GM12878 (cell line): ENCODE measurements around the gene FBN2. TPM values are rescaled to one million over a fixed set of nuclear protein-coding genes. Genes with fewer than 3 reads are reported as not detected.

Experiments used
- ATAC-seq: fragments of 200-7000 bp; cut with Tn5 transposase; 3 replicates; pipeline ENCODE4 v1.9.1; 2020; ENCODE audit warnings: mild to moderate bottlenecking, moderate library complexity
- BruUV-seq: library from RNA; stranded (reverse); fragments of 400-500 nt; replicated peaks from 2 replicates; lab custom pipeline; 2021; lab: Mats Ljungman, UMichigan
- CTCF ChIA-PET: fragments of 300-600 bp; sonication (Branson Sonifier 250); formaldehyde crosslinking; extraction: SDS; loops from one replicate; lab custom pipeline; 2021; ENCODE audit warnings: inconsistent platforms; lab: Yijun Ruan, JAX
- POLR2A ChIA-PET: fragments of 350-600 bp; formaldehyde crosslinking; extraction: SDS; loops from one replicate; lab custom pipeline; 2021; ENCODE audit warnings: inconsistent platforms; lab: Charles Lee
- RAD21 ChIA-PET: fragments of 300-600 bp; sonication (Branson Sonifier 250); formaldehyde crosslinking; loops from one replicate; lab custom pipeline; 2023; ENCODE audit warnings: antibody characterized with exemption; ENCODE audit not compliant: unreplicated experiment; lab: Charles Lee
- SMC1A ChIA-PET: fragments of 300-600 bp; sonication (Branson Sonifier 250); formaldehyde crosslinking; loops from one replicate; lab custom pipeline; 2023; ENCODE audit not compliant: unreplicated experiment, uncharacterized antibody; lab: Charles Lee
- DNase-seq: peaks from one replicate; pipeline ENCODE4 v3.0.0-alpha.2; 2011; ENCODE audit warnings: low read depth, low spot score
- FAIRE-seq: peaks from 3 replicates; lab custom pipeline; 2011; peaks lifted over from hg19 to GRCh38; lab: Jason Lieb, UNC
- H2AFZ ChIP-seq: 2 replicates; pipeline ENCODE4 v1.6.0; 2011; ENCODE audit warnings: low read depth, low read length, control low read depth; ENCODE audit not compliant: control insufficient read depth
- H3K27ac ChIP-seq: 2 replicates; pipeline ENCODE4 v1.5.1; 2011; ENCODE audit warnings: control low read depth; ENCODE audit not compliant: control insufficient read depth, insufficient read depth
- H3K27me3 ChIP-seq, 2 experiments: replicated peaks in 1 of 2; 2 replicates each; pipeline versions ENCODE4 v1.6.0 to v1.6.1; 2011; ENCODE audit warnings: low read length in 1 of 2; ENCODE audit not compliant: control insufficient read depth in 2 of 2, insufficient read depth in 2 of 2
- H3K36me3 ChIP-seq, 2 experiments: 2 replicates each; pipeline ENCODE4 v1.5.1; 2011; ENCODE audit warnings: low read length in 1 of 2; ENCODE audit not compliant: control insufficient read depth in 2 of 2, insufficient read depth in 2 of 2
- H3K4me1 ChIP-seq: 2 replicates; pipeline ENCODE4 v1.6.1; 2011; ENCODE audit warnings: mild to moderate bottlenecking, low read length, moderate library complexity, mixed read lengths; ENCODE audit not compliant: control insufficient read depth, insufficient read depth
- H3K4me2 ChIP-seq: 2 replicates; pipeline ENCODE4 v1.6.0; 2011; ENCODE audit warnings: control low read depth; ENCODE audit not compliant: control insufficient read depth, insufficient read depth
- H3K4me3 ChIP-seq: fragments of 200-600 bp; sonication (generic); 2 replicates; pipeline ENCODE4 v1.5.1; 2016
- H3K79me2 ChIP-seq: 2 replicates; pipeline ENCODE4 v1.6.0; 2011; ENCODE audit warnings: low read length; ENCODE audit not compliant: control insufficient read depth, insufficient read depth
- H3K9ac ChIP-seq: 2 replicates; pipeline ENCODE4 v1.8.0; 2011; ENCODE audit warnings: low read length, control low read depth, mixed read lengths; ENCODE audit not compliant: control insufficient read depth, insufficient read depth
- H3K9me3 ChIP-seq: replicated peaks from 3 replicates; pipeline ENCODE4 v1.5.1; 2011; ENCODE audit warnings: mild to moderate bottlenecking, low read length; ENCODE audit not compliant: control insufficient read depth, insufficient read depth
- H4K20me1 ChIP-seq: 2 replicates; pipeline ENCODE4 v1.6.0; 2011; ENCODE audit not compliant: control insufficient read depth, insufficient read depth
- CBX5 ChIP-seq: sonication (generic); IDR thresholded peaks from 2 replicates; pipeline ENCODE4 v1.6.1; 2016; ENCODE audit warnings: low read depth, moderate library complexity, mild to moderate bottlenecking, inconsistent platforms
- HCFC1 ChIP-seq: fragments of 150-350 bp; IDR thresholded peaks from 2 replicates; pipeline ENCODE4 v1.6.1; 2014; ENCODE audit warnings: low read length
- NFYA ChIP-seq: IDR thresholded peaks from 2 replicates; pipeline ENCODE4 v1.6.1; 2011; ENCODE audit warnings: low read depth, mild to moderate bottlenecking, low read length, improper control_type of control experiment, borderline replicate concordance
- NRF1 ChIP-seq: conservative IDR thresholded peaks from 2 replicates; pipeline ENCODE4 v1.6.1; 2011; ENCODE audit warnings: mild to moderate bottlenecking, low read depth, low read length, improper control_type of control experiment
- SMAD1 ChIP-seq: fragments of 450-650 bp; IDR thresholded peaks from 2 replicates; pipeline ENCODE4 v1.6.1; 2018; ENCODE audit warnings: mild to moderate bottlenecking, low read depth; ENCODE audit not compliant: partially characterized antibody
- SP1 ChIP-seq: IDR thresholded peaks from one replicate; pipeline ENCODE4 v1.6.1; 2011; ENCODE audit warnings: low read depth, low read length
- SREBF1 ChIP-seq: IDR thresholded peaks from 2 replicates; pipeline ENCODE4 v1.6.1; 2012; ENCODE audit warnings: mild to moderate bottlenecking, low read length
- TBL1XR1 ChIP-seq: IDR thresholded peaks from 2 replicates; pipeline ENCODE4 v1.6.1; 2012; ENCODE audit warnings: low read depth, low read length, improper control_type of control experiment
- ZNF622 ChIP-seq: fragments of 450-650 bp; IDR thresholded peaks from 2 replicates; pipeline ENCODE4 v1.6.1; 2017; ENCODE audit warnings: mild to moderate bottlenecking, inconsistent platforms
- WGBS: methylation state at CpG from one replicate; pipeline ENCODE4 v1.1.6; 2016; ENCODE audit warnings: low lambda C conversion rate; ENCODE audit not compliant: insufficient replicate concordance, insufficient coverage; ENCODE audit errors: missing lambda C conversion rate; 5-methylcytosine and 5-hydroxymethylcytosine counted together
- in situ Hi-C: fragments of 300-500 bp; cut with MboI; formaldehyde crosslinking; loops from 9 replicates; pipeline ENCODE4 v1.14.3; 2018; ENCODE audit warnings: mixed read lengths
- intact Hi-C: fragments of 100-400 bp; cut with micrococcal nuclease; formaldehyde crosslinking; loops from one replicate; pipeline ENCODE4 v1.14.2; 2022; ENCODE audit not compliant: unreplicated experiment
- polyA plus RNA-seq, 11 experiments: library from polyadenylated mRNA; depleted of rRNA in 4 of 11; unstranded in 6 of 11; stranded (reverse) in 5 of 11; fragments of >200 nt; fragmentation: Nextera tagmentation in 4 of 11; fragmentation: Illumina TruSeq in 1 of 11; extraction: Ambion mirVana in 4 of 11; extraction: Trizol in 1 of 11; gene quantifications; 1 replicate in 1 of 11; 2 replicates in 10 of 11; pipeline versions ENCODE4 v1.2.1 to v1.2.3, GENCODE V29; 2011 to 2016; ENCODE audit warnings: inconsistent platforms in 2 of 11, missing spikeins in 2 of 11, low read depth in 1 of 11
- total RNA-seq, 4 experiments: library from RNA; depleted of rRNA in 3 of 4; stranded (reverse); fragments of >200 nt in 3 of 4; fragmentation: Illumina TruSeq in 1 of 4; extraction: Trizol in 1 of 4; gene quantifications; 2 replicates each; pipeline versions ENCODE4 v1.2.1 to v1.2.3, GENCODE V29; 2013 to 2021
- TF ChIP-seq, protein P1 (sequence below): fragments of 450-650 bp; IDR thresholded peaks from 2 replicates; pipeline ENCODE4 v1.6.1; 2018; ENCODE audit warnings: borderline replicate concordance, mild to moderate bottlenecking; ENCODE audit not compliant: partially characterized antibody
- TF ChIP-seq, protein P2 (sequence below): IDR thresholded peaks from 2 replicates; pipeline ENCODE4 v1.6.1; 2011; ENCODE audit warnings: low read depth, low read length, improper control_type of control experiment, borderline replicate concordance
- TF ChIP-seq, protein P3 (sequence below): fragments of 450-650 bp; formaldehyde crosslinking; IDR thresholded peaks from 2 replicates; pipeline ENCODE4 v1.5.0; 2022; ENCODE audit warnings: mild to moderate bottlenecking, missing genetic modification characterization
- TF ChIP-seq, protein P4 (sequence below): fragments of 450-650 bp; formaldehyde crosslinking; IDR thresholded peaks from 2 replicates; pipeline ENCODE4 v1.4.0; 2020; ENCODE audit warnings: mild to moderate bottlenecking, moderate library complexity

The FBN2 gene
- total and polyA plus RNA-seq, 10 of the 15 experiments (the other 5 are each of a cell fraction or from before 2014, with no cell fraction given), result 0.01 to 0.98 (median 0.10) TPM; not detected in 3

DNA sequence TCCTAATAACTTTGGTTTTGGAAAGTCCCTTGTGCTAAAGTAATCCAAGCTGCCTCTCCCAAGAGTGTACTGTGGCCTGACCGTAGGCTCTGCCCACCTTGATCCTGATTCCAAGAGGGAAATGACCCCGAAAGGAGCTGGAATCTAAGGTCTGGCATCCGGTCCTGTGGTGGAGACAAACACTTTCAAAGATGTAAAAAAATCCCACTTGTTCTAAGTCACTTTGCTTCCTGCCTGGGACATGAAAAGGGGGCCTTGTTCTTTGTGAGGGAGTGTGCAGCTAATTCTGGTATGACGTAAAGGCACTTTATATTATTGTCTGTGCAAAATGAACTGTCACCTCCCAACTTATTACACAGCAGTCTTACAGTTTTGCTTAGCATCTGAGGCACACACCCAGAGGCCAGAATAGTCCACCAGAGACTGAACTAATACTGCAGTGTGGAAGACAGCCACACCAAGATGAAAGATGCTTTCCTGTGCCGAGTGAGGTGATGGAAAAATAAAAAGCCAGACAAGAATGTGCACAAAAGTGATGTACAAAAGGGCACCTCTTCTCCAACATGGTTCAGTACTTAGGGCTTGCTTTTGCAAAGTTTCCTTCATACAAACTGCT is 325.7 kb downstream of the FBN2 start:
- RAD21 ChIA-PET, result interaction anchor here (1.3 to 2.4 kb wide), 4 partner anchors 15 to 648 kb away, joined by 4 to 20 read pairs (median 4); no protein-coding TSS in a partner anchor
- no peak overlapping the region for H3K4me2 ChIP-seq
- no peak for ATAC-seq
- SMC1A ChIA-PET, result interaction anchor here (0.7 to 7.0 kb wide), 6 partner anchors 15 to 644 kb away, joined by 3 to 82 read pairs (median 4); no protein-coding TSS in a partner anchor
- no peak for DNase-seq
- no peak overlapping the region for H3K27ac ChIP-seq
- H3K4me3 ChIP-seq, result no peak overlapping the region
- intact Hi-C loops (loop anchor here (5.0 kb wide), 3 partner anchors 630 to 1555 kb away; no protein-coding TSS in a partner anchor), in situ Hi-C loops (loop anchor here (5.0 to 25.0 kb wide), 4 partner anchors 280 to 1550 kb away; no protein-coding TSS in a partner anchor)
- no peaks in the 10 kb centered on the region for H3K27me3 ChIP-seq
- no TSS peak for BruUV-seq
- H4K20me1 ChIP-seq, result no peaks in the 10 kb centered on the region
- no peak overlapping the region for H3K9ac ChIP-seq
- POLR2A ChIA-PET, result no interaction called here
- CTCF ChIA-PET, result interaction anchor here (0.7 to 4.4 kb wide), 8 partner anchors 11 to 649 kb away, joined by 3 to 34 read pairs (median 5); no protein-coding TSS in a partner anchor
- H3K4me1 ChIP-seq, result no peaks in the 10 kb centered on the region
- no peak for FAIRE-seq
- H2AFZ ChIP-seq, result no peak overlapping the region
- WGBS, result 29% methylated on average over 5 of the region's 5 CpGs
- H3K79me2 ChIP-seq, result no peaks in the 10 kb centered on the region
- H3K9me3 ChIP-seq, result no peaks in the 10 kb centered on the region
- H3K36me3 ChIP-seq, result no peaks in the 10 kb centered on the region
- TF ChIP-seq SREBF1, result no peak
- TF ChIP-seq, protein P1, sequence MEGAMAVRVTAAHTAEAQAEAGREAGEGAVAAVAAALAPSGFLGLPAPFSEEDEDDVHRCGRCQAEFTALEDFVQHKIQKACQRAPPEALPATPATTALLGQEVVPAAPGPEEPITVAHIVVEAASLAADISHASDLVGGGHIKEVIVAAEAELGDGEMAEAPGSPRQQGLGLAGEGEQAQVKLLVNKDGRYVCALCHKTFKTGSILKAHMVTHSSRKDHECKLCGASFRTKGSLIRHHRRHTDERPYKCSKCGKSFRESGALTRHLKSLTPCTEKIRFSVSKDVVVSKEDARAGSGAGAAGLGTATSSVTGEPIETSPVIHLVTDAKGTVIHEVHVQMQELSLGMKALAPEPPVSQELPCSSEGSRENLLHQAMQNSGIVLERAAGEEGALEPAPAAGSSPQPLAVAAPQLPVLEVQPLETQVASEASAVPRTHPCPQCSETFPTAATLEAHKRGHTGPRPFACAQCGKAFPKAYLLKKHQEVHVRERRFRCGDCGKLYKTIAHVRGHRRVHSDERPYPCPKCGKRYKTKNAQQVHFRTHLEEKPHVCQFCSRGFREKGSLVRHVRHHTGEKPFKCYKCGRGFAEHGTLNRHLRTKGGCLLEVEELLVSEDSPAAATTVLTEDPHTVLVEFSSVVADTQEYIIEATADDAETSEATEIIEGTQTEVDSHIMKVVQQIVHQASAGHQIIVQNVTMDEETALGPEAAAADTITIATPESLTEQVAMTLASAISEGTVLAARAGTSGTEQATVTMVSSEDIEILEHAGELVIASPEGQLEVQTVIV, result no peak
- TF ChIP-seq HCFC1, result no peak
- TF ChIP-seq TBL1XR1, result no peak
- no peak for TF ChIP-seq ZNF622
- TF ChIP-seq NFYA, result no peak
- no peak for TF ChIP-seq SP1
- TF ChIP-seq, protein P2, sequence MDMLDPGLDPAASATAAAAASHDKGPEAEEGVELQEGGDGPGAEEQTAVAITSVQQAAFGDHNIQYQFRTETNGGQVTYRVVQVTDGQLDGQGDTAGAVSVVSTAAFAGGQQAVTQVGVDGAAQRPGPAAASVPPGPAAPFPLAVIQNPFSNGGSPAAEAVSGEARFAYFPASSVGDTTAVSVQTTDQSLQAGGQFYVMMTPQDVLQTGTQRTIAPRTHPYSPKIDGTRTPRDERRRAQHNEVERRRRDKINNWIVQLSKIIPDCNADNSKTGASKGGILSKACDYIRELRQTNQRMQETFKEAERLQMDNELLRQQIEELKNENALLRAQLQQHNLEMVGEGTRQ, result no peak
- TF ChIP-seq NRF1, result no peak
- TF ChIP-seq, protein P3, sequence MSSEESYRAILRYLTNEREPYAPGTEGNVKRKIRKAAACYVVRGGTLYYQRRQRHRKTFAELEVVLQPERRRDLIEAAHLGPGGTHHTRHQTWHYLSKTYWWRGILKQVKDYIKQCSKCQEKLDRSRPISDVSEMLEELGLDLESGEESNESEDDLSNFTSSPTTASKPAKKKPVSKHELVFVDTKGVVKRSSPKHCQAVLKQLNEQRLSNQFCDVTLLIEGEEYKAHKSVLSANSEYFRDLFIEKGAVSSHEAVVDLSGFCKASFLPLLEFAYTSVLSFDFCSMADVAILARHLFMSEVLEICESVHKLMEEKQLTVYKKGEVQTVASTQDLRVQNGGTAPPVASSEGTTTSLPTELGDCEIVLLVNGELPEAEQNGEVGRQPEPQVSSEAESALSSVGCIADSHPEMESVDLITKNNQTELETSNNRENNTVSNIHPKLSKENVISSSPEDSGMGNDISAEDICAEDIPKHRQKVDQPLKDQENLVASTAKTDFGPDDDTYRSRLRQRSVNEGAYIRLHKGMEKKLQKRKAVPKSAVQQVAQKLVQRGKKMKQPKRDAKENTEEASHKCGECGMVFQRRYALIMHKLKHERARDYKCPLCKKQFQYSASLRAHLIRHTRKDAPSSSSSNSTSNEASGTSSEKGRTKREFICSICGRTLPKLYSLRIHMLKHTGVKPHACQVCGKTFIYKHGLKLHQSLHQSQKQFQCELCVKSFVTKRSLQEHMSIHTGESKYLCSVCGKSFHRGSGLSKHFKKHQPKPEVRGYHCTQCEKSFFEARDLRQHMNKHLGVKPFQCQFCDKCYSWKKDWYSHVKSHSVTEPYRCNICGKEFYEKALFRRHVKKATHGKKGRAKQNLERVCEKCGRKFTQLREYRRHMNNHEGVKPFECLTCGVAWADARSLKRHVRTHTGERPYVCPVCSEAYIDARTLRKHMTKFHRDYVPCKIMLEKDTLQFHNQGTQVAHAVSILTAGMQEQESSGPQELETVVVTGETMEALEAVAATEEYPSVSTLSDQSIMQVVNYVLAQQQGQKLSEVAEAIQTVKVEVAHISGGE, result no peak
- TF ChIP-seq, protein P4, sequence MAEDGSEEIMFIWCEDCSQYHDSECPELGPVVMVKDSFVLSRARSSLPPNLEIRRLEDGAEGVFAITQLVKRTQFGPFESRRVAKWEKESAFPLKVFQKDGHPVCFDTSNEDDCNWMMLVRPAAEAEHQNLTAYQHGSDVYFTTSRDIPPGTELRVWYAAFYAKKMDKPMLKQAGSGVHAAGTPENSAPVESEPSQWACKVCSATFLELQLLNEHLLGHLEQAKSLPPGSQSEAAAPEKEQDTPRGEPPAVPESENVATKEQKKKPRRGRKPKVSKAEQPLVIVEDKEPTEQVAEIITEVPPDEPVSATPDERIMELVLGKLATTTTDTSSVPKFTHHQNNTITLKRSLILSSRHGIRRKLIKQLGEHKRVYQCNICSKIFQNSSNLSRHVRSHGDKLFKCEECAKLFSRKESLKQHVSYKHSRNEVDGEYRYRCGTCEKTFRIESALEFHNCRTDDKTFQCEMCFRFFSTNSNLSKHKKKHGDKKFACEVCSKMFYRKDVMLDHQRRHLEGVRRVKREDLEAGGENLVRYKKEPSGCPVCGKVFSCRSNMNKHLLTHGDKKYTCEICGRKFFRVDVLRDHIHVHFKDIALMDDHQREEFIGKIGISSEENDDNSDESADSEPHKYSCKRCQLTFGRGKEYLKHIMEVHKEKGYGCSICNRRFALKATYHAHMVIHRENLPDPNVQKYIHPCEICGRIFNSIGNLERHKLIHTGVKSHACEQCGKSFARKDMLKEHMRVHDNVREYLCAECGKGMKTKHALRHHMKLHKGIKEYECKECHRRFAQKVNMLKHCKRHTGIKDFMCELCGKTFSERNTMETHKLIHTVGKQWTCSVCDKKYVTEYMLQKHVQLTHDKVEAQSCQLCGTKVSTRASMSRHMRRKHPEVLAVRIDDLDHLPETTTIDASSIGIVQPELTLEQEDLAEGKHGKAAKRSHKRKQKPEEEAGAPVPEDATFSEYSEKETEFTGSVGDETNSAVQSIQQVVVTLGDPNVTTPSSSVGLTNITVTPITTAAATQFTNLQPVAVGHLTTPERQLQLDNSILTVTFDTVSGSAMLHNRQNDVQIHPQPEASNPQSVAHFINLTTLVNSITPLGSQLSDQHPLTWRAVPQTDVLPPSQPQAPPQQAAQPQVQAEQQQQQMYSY (CRISPR knock-in tag), result no peak
- TF ChIP-seq CBX5, result no peak
- no peak for TF ChIP-seq SMAD1
